GM12864 (cell line): ENCODE measurements around the gene LSM7.

Experiments
- DNase-seq: peaks from one replicate; pipeline ENCODE4 v3.0.0-alpha.2; 2011; ENCODE audit warnings: low read depth
- H3K4me3 ChIP-seq: 2 replicates; pipeline ENCODE4 v1.5.1; 2011; ENCODE audit warnings: mild to moderate bottlenecking, low read depth, low read length, control low read depth
- CTCF ChIP-seq: IDR thresholded peaks from 2 replicates; pipeline ENCODE4 v1.5.1; 2011; ENCODE audit warnings: low read depth, mild to moderate bottlenecking, moderate library complexity, low read length, control low read depth, inconsistent platforms; ENCODE audit errors: missing control alignments

Gene LSM7

GRCh38 chr19:2365201-2365970 lies 37.0 kb upstream of the LSM7 start:
- no peak for DNase-seq
- no peak overlapping the region for H3K4me3 ChIP-seq
- no peak for TF ChIP-seq CTCF

- DNase-seq: no peak
- TF ChIP-seq CTCF: no peak
- H3K4me3 ChIP-seq: no peak overlapping the region
Observed at GRCh38 chr19:2363419-2363818, 35.0 kb upstream of the LSM7 start.

- no peak overlapping the region for H3K4me3 ChIP-seq
- DNase-seq: no peak
- no peak for TF ChIP-seq CTCF
Observed at GRCh38 chr19:2362970-2363300, 34.5 kb upstream of the LSM7 start.

- no peak for DNase-seq
- no peak overlapping the region for H3K4me3 ChIP-seq
- TF ChIP-seq CTCF: no peak
Observed at GRCh38 chr19:2362046-2362969, 33.9 kb upstream of the LSM7 start.

- no peak overlapping the region for H3K4me3 ChIP-seq
- no peak for DNase-seq
- TF ChIP-seq CTCF: no peak
Observed at GRCh38 chr19:2361246-2362045, 33.1 kb upstream of the LSM7 start.

- TF ChIP-seq CTCF: no peak
- no peak for DNase-seq
- H3K4me3 ChIP-seq: no peak overlapping the region
Observed at GRCh38 chr19:2360833-2361232, 32.4 kb upstream of the LSM7 start.
